ENCODE measurements around the gene MAGEA9.

MAGEA9 gene

GRCh38 chrX:149804102-149804501 is 22.4 kb downstream of the MAGEA9 start:
- Histone ChIP-seq H3K9me3 (ENCODE audit: low read length) (no peaks in the 10 kb centered on the region), H3K27ac (ENCODE audit: low read depth, low read length, poor library complexity, severe bottlenecking) (no peak overlapping the region), H3K36me3 (ENCODE audit: insufficient read depth, low read length) (no peaks in the 10 kb centered on the region), H3K4me3 (ENCODE audit: low read depth, low read length, poor library complexity, severe bottlenecking) (no peak overlapping the region), H3K27me3 (ENCODE audit: insufficient read depth, low read length) (no peaks in the 10 kb centered on the region), H4K20me1 (ENCODE audit: insufficient read depth, low read length) (no peaks in the 10 kb centered on the region), H3K4me2 (ENCODE audit: low read length) (no peak overlapping the region), H2AFZ (ENCODE audit: low read length) (no peak overlapping the region), H3K9me2 (ENCODE audit: low read depth, low read length) (no peaks in the 10 kb centered on the region), H3F3A (ENCODE audit: insufficient read depth, low read length) (no peaks in the 10 kb centered on the region), H3K79me2 (ENCODE audit: insufficient read depth, low read length) (no peaks in the 10 kb centered on the region), H3K9ac (ENCODE audit: low read length) (no peak overlapping the region), H3K4me1 (ENCODE audit: insufficient read depth, low read length, severe bottlenecking) (no peaks in the 10 kb centered on the region)
- TF ChIP-seq EZH2 (IDR thresholded peaks at IDR 0.05; ENCODE audit: borderline replicate concordance, low read length) (no peak), CTCF (IDR thresholded peaks at IDR 0.05; ENCODE audit: low read length) (no peak)

- Histone ChIP-seq H3K4me3 (ENCODE audit: low read depth, low read length, poor library complexity, severe bottlenecking) (no peak overlapping the region), H3K79me2 (ENCODE audit: insufficient read depth, low read length) (no peaks in the 10 kb centered on the region), H3K4me1 (ENCODE audit: insufficient read depth, low read length, severe bottlenecking) (no peaks in the 10 kb centered on the region), H3F3A (ENCODE audit: insufficient read depth, low read length) (no peaks in the 10 kb centered on the region), H3K4me2 (ENCODE audit: low read length) (no peak overlapping the region), H3K27me3 (ENCODE audit: insufficient read depth, low read length) (no peaks in the 10 kb centered on the region), H3K36me3 (ENCODE audit: insufficient read depth, low read length) (no peaks in the 10 kb centered on the region), H4K20me1 (ENCODE audit: insufficient read depth, low read length) (no peaks in the 10 kb centered on the region), H3K9ac (ENCODE audit: low read length) (no peak overlapping the region), H3K9me3 (ENCODE audit: low read length) (no peaks in the 10 kb centered on the region), H3K9me2 (ENCODE audit: low read depth, low read length) (no peaks in the 10 kb centered on the region), H3K27ac (ENCODE audit: low read depth, low read length, poor library complexity, severe bottlenecking) (no peak overlapping the region), H2AFZ (ENCODE audit: low read length) (no peak overlapping the region)
- TF ChIP-seq CTCF (IDR thresholded peaks at IDR 0.05; ENCODE audit: low read length): no peak
- no peak for TF ChIP-seq EZH2 (IDR thresholded peaks at IDR 0.05; ENCODE audit: borderline replicate concordance, low read length)
These were observed 26.2 kb downstream of the MAGEA9 start for GRCh38 chrX:149807747-149808458.

GRCh38 chrX:149818652-149819051 is 36.9 kb downstream of the MAGEA9 start:
- H3K27ac ChIP-seq (ENCODE audit: low read depth, low read length, poor library complexity, severe bottlenecking): no peak overlapping the region
- no peaks in the 10 kb centered on the region for H3K4me1 ChIP-seq (ENCODE audit: insufficient read depth, low read length, severe bottlenecking)
- no peaks in the 10 kb centered on the region for H3K9me2 ChIP-seq (ENCODE audit: low read depth, low read length)
- H3K79me2 ChIP-seq (ENCODE audit: insufficient read depth, low read length): no peaks in the 10 kb centered on the region
- TF ChIP-seq EZH2 (IDR thresholded peaks at IDR 0.05; ENCODE audit: borderline replicate concordance, low read length) (no peak), CTCF (IDR thresholded peaks at IDR 0.05; ENCODE audit: low read length) (no peak)
- no peaks in the 10 kb centered on the region for H3K27me3 ChIP-seq (ENCODE audit: insufficient read depth, low read length)
- H3K9ac ChIP-seq (ENCODE audit: low read length): no peak overlapping the region
- no peaks in the 10 kb centered on the region for H3F3A ChIP-seq (ENCODE audit: insufficient read depth, low read length)
- H3K4me3 ChIP-seq (ENCODE audit: low read depth, low read length, poor library complexity, severe bottlenecking): no peak overlapping the region
- H3K9me3 ChIP-seq (ENCODE audit: low read length): no peaks in the 10 kb centered on the region
- H2AFZ ChIP-seq (ENCODE audit: low read length): no peak overlapping the region
- no peak overlapping the region for H3K4me2 ChIP-seq (ENCODE audit: low read length)
- no peaks in the 10 kb centered on the region for H3K36me3 ChIP-seq (ENCODE audit: insufficient read depth, low read length)
- no peaks in the 10 kb centered on the region for H4K20me1 ChIP-seq (ENCODE audit: insufficient read depth, low read length)
